Body of pancreas (tissue), 4 donors: Measurements from ENCODE around the gene RAPGEF1.

Source experiments
- CTCF ChIP-seq, 7 experiments: fragments of 450-650 bp in 4 of 7; fragments of 200-600 bp in 3 of 7; sonication (generic) in 3 of 7; IDR thresholded peaks; one replicate each; pipeline ENCODE4 v1.5.1; 2016 to 2019; ENCODE audit warnings: antibody characterized with exemption in 7 of 7
- POLR2A ChIP-seq, 3 donors: fragments of 450-650 bp; IDR thresholded peaks; one replicate each; pipeline ENCODE4 v1.6.1; 2016; ENCODE audit warnings: antibody characterized with exemption in 3 of 3, mild to moderate bottlenecking in 2 of 3

- TF ChIP-seq CTCF (IDR thresholded peaks at IDR 0.05) = no peak
- no peak for TF ChIP-seq POLR2A (IDR thresholded peaks at IDR 0.05)
These were observed 62.8 kb downstream of the RAPGEF1 start for GRCh38 chr9:131677049-131677443.
